ENCODE data around the gene ARFGEF3.

Gene ARFGEF3

GRCh38 chr6:138310294-138310693 is 148.6 kb downstream of the ARFGEF3 start:
- TF ChIP-seq CTCF (IDR thresholded peaks at IDR 0.05; ENCODE audit: borderline replicate concordance, insufficient read depth, low read depth, low read length), result no peak
- H3K4me3 ChIP-seq (ENCODE audit: low read depth, low read length), result no peak overlapping the region

GRCh38 chr6:138310821-138311220 is 149.1 kb downstream of the ARFGEF3 start:
- no peak overlapping the region for H3K4me3 ChIP-seq (ENCODE audit: low read depth, low read length)
- TF ChIP-seq CTCF (IDR thresholded peaks at IDR 0.05; ENCODE audit: borderline replicate concordance, insufficient read depth, low read depth, low read length), result no peak

GRCh38 chr6:138311268-138311667 is 149.5 kb downstream of the ARFGEF3 start:
- TF ChIP-seq CTCF (IDR thresholded peaks at IDR 0.05; ENCODE audit: borderline replicate concordance, insufficient read depth, low read depth, low read length), result no peak
- no peak overlapping the region for H3K4me3 ChIP-seq (ENCODE audit: low read depth, low read length)

GRCh38 chr6:138318741-138319375 is 157.1 kb downstream of the ARFGEF3 start:
- no peak for TF ChIP-seq CTCF (IDR thresholded peaks at IDR 0.05; ENCODE audit: borderline replicate concordance, insufficient read depth, low read depth, low read length)
- H3K4me3 ChIP-seq (ENCODE audit: low read depth, low read length), result no peak overlapping the region

- H3K4me3 ChIP-seq (ENCODE audit: low read depth, low read length), result no peak overlapping the region
- TF ChIP-seq CTCF (IDR thresholded peaks at IDR 0.05; ENCODE audit: borderline replicate concordance, insufficient read depth, low read depth, low read length), result no peak
These were observed 160.2 kb downstream of the ARFGEF3 start for GRCh38 chr6:138321934-138322333.

GRCh38 chr6:138323821-138324220 is 162.1 kb downstream of the ARFGEF3 start:
- H3K4me3 ChIP-seq (ENCODE audit: low read depth, low read length), result no peak overlapping the region
- TF ChIP-seq CTCF (IDR thresholded peaks at IDR 0.05; ENCODE audit: borderline replicate concordance, insufficient read depth, low read depth, low read length), result no peak

GRCh38 chr6:138328210-138328609 is 166.5 kb downstream of the ARFGEF3 start:
- no peak for TF ChIP-seq CTCF (IDR thresholded peaks at IDR 0.05; ENCODE audit: borderline replicate concordance, insufficient read depth, low read depth, low read length)
- no peak overlapping the region for H3K4me3 ChIP-seq (ENCODE audit: low read depth, low read length)

All from GM12875 (cell line).